IMR-90 (cell line): ENCODE data around the gene DNAAF2. TPM values are rescaled to one million over a fixed set of nuclear protein-coding genes. Genes with fewer than 3 reads are reported as not detected.

Experiments
- ATAC-seq: fragments of 200-7000 bp; cut with Tn5 transposase; 2 replicates; pipeline ENCODE4 v1.9.1; 2020; ENCODE audit warnings: low read depth, mild to moderate bottlenecking, moderate library complexity
- BruUV-seq: library from RNA; stranded (reverse); fragments of 400-500 nt; replicated peaks from 2 replicates; lab custom pipeline; 2021; lab: Mats Ljungman, UMichigan
- CTCF ChIA-PET: fragments of 300-600 bp; formaldehyde crosslinking; extraction: SDS; loops from one replicate; lab custom pipeline; 2021; ENCODE audit warnings: antibody characterized with exemption; lab: Yijun Ruan, JAX
- POLR2A ChIA-PET: fragments of 300-600 bp; sonication (Branson Sonifier 250); formaldehyde crosslinking; loops from one replicate; lab custom pipeline; 2022; ENCODE audit warnings: antibody characterized with exemption; ENCODE audit not compliant: unreplicated experiment; lab: Charles Lee
- DNase-seq: peaks from one replicate; pipeline ENCODE4 v3.0.0; 2013
- H2AFZ ChIP-seq: replicated peaks from 2 replicates; pipeline ENCODE3; 2013; ENCODE audit warnings: low read length, mild to moderate bottlenecking; ENCODE audit not compliant: poor library complexity
- H2AK5ac ChIP-seq: 2 replicates; pipeline ENCODE4 v1.6.1; 2013; ENCODE audit warnings: low read depth, low read length, inconsistent platforms
- H2AK9ac ChIP-seq: replicated peaks from 2 replicates; pipeline ENCODE3; 2013; ENCODE audit warnings: mild to moderate bottlenecking, low read depth, low read length, moderate library complexity; ENCODE audit not compliant: poor library complexity
- H2BK120ac ChIP-seq: 2 replicates; pipeline ENCODE4 v1.6.1; 2013; ENCODE audit warnings: low read depth, low read length, inconsistent platforms
- H2BK15ac ChIP-seq: 3 replicates; pipeline ENCODE4 v1.6.1; 2013; ENCODE audit warnings: low read depth, low read length, inconsistent platforms
- H2BK20ac ChIP-seq: 2 replicates; pipeline ENCODE4 v1.6.1; 2013; ENCODE audit warnings: low read depth, mild to moderate bottlenecking, inconsistent platforms, low read length, moderate library complexity
- H2BK5ac ChIP-seq: 2 replicates; pipeline ENCODE4 v1.6.1; 2013; ENCODE audit warnings: mild to moderate bottlenecking, low read depth, low read length, inconsistent platforms; ENCODE audit not compliant: poor library complexity, severe bottlenecking
- H3K14ac ChIP-seq: replicated peaks from 2 replicates; pipeline ENCODE4 v1.6.1; 2013; ENCODE audit warnings: low read depth, low read length, inconsistent platforms
- H3K18ac ChIP-seq: 2 replicates; pipeline ENCODE4 v1.6.1; 2013; ENCODE audit warnings: low read depth, low read length, control low read depth
- H3K23ac ChIP-seq: 2 replicates; pipeline ENCODE4 v1.6.1; 2013; ENCODE audit warnings: low read depth, low read length, inconsistent platforms
- H3K27ac ChIP-seq: 2 replicates; pipeline ENCODE4 v1.5.1; 2013; ENCODE audit warnings: mild to moderate bottlenecking, control low read depth, low read length; ENCODE audit not compliant: insufficient read depth
- H3K27me3 ChIP-seq: 2 replicates; pipeline ENCODE4 v1.6.1; 2013; ENCODE audit warnings: low read length; ENCODE audit not compliant: control insufficient read depth, insufficient read depth
- H3K36me3 ChIP-seq: 2 replicates; pipeline ENCODE4 v1.6.1; 2013; ENCODE audit warnings: low read length, mixed read lengths; ENCODE audit not compliant: control insufficient read depth, insufficient read depth
- H3K4ac ChIP-seq: 2 replicates; pipeline ENCODE4 v1.6.1; 2013; ENCODE audit warnings: low read depth, low read length, inconsistent platforms
- H3K4me1 ChIP-seq: 2 replicates; pipeline ENCODE4 v1.6.1; 2013; ENCODE audit warnings: low read length, mixed read lengths; ENCODE audit not compliant: control insufficient read depth, insufficient read depth
- H3K4me2 ChIP-seq: 2 replicates; pipeline ENCODE4 v1.6.1; 2013; ENCODE audit warnings: low read depth, mild to moderate bottlenecking, control low read depth, low read length, moderate library complexity
- H3K4me3 ChIP-seq: 2 replicates; pipeline ENCODE4 v1.5.1; 2013; ENCODE audit warnings: low read depth, mild to moderate bottlenecking, control low read depth, low read length, moderate library complexity; ENCODE audit not compliant: insufficient read depth
- H3K56ac ChIP-seq: 2 replicates; pipeline ENCODE4 v1.6.1; 2013; ENCODE audit warnings: low read length, inconsistent platforms; ENCODE audit not compliant: insufficient read depth; ENCODE audit errors: extremely low read depth
- H3K79me1 ChIP-seq, 2 experiments: 2 replicates each; pipeline ENCODE4 v1.6.1; 2013; ENCODE audit warnings: low read length in 2 of 2, inconsistent platforms in 1 of 2, low read depth in 1 of 2
- H3K9ac ChIP-seq: 2 replicates; pipeline ENCODE4 v1.6.1; 2013; ENCODE audit warnings: low read depth, low read length, control low read depth
- H3K9me1 ChIP-seq: 2 replicates; pipeline ENCODE4 v1.6.1; 2013; ENCODE audit warnings: low read length, inconsistent platforms; ENCODE audit not compliant: insufficient read depth
- H3K9me3 ChIP-seq: 2 replicates; pipeline ENCODE4 v1.6.1; 2013; ENCODE audit warnings: low read length; ENCODE audit not compliant: control insufficient read depth, insufficient read depth
- H4K20me1 ChIP-seq: 2 replicates; pipeline ENCODE4 v1.6.1; 2013; ENCODE audit warnings: low read length, inconsistent platforms; ENCODE audit not compliant: insufficient read depth
- H4K5ac ChIP-seq: 2 replicates; pipeline ENCODE4 v1.6.1; 2013; ENCODE audit warnings: mild to moderate bottlenecking, low read depth, low read length, control low read depth
- H4K8ac ChIP-seq, 2 experiments: 2 replicates each; pipeline ENCODE4 v1.6.1; 2013; ENCODE audit warnings: low read depth in 2 of 2, low read length in 2 of 2, control low read depth in 1 of 2, inconsistent platforms in 1 of 2
- H4K91ac ChIP-seq: 2 replicates; pipeline ENCODE4 v1.6.1; 2013; ENCODE audit warnings: low read depth, low read length, inconsistent platforms; ENCODE audit not compliant: insufficient read depth
- BHLHE40 ChIP-seq: fragments of 150-350 bp; IDR thresholded peaks from 2 replicates; pipeline ENCODE4 v1.6.1; 2016; ENCODE audit warnings: mild to moderate bottlenecking, low read depth, low read length
- CEBPB ChIP-seq: IDR thresholded peaks from 2 replicates; pipeline ENCODE4 v1.6.1; 2012; ENCODE audit warnings: low read depth, low read length, improper control_type of control experiment
- FOS ChIP-seq: fragments of 150-350 bp; IDR thresholded peaks from 2 replicates; pipeline ENCODE4 v1.6.1; 2016; ENCODE audit warnings: low read depth, low read length
- MAFK ChIP-seq: IDR thresholded peaks from 2 replicates; pipeline ENCODE4 v1.6.1; 2012; ENCODE audit warnings: low read depth, low read length, improper control_type of control experiment
- MAZ ChIP-seq: IDR thresholded peaks from 2 replicates; pipeline ENCODE4 v1.6.1; 2012; ENCODE audit warnings: low read depth, mild to moderate bottlenecking, low read length, improper control_type of control experiment, moderate library complexity, borderline replicate concordance
- MXI1 ChIP-seq: IDR thresholded peaks from 2 replicates; pipeline ENCODE4 v1.6.1; 2012; ENCODE audit warnings: low read depth, mild to moderate bottlenecking, low read length, moderate library complexity, borderline replicate concordance
- NFE2L2 ChIP-seq: fragments of 150-350 bp; IDR thresholded peaks from 2 replicates; pipeline ENCODE4 v1.6.1; 2016; ENCODE audit warnings: low read depth, mild to moderate bottlenecking, low read length
- POLR2A ChIP-seq: IDR thresholded peaks from 2 replicates; pipeline ENCODE4 v1.6.1; 2012; ENCODE audit warnings: mild to moderate bottlenecking, low read depth, low read length
- RAD21 ChIP-seq: IDR thresholded peaks from 2 replicates; pipeline ENCODE4 v1.6.1; 2012; ENCODE audit warnings: low read length, improper control_type of control experiment
- RFX5 ChIP-seq: IDR thresholded peaks from 2 replicates; pipeline ENCODE4 v1.8.0; 2012; ENCODE audit warnings: low read depth, mild to moderate bottlenecking, low read length, moderate library complexity
- SMC3 ChIP-seq: fragments of 150-350 bp; IDR thresholded peaks from 2 replicates; pipeline ENCODE4 v1.6.1; 2016; ENCODE audit warnings: low read depth, mild to moderate bottlenecking, antibody characterized with exemption, low read length, moderate library complexity
- WGBS, 2 experiments: methylation state at CpG; one replicate each; pipeline versions ENCODE4 v1.1.5 to v1.1.7; 2013; ENCODE audit warnings: missing lambda C conversion rate in 2 of 2; ENCODE audit not compliant: insufficient read length in 1 of 2; ENCODE audit errors: extremely low coverage in 2 of 2; 5-methylcytosine and 5-hydroxymethylcytosine counted together
- dilution Hi-C: fragments of 300-500 bp; cut with HindIII; formaldehyde crosslinking; loops from one replicate; pipeline ENCODE4 v1.14.3; 2018; ENCODE audit warnings: low sequenced_read_pairs; ENCODE audit not compliant: unreplicated experiment
- in situ Hi-C: fragments of 300-500 bp; cut with MboI; formaldehyde crosslinking; loops from 3 replicates; pipeline ENCODE4 v1.14.3; 2019; ENCODE audit warnings: low sequenced_read_pairs, inconsistent platforms, mixed read lengths
- intact Hi-C: fragments of 100-400 bp; cut with micrococcal nuclease; formaldehyde crosslinking; loops from 2 replicates; pipeline ENCODE4 v1.10.0; 2022
- polyA plus RNA-seq, 3 experiments: library from polyadenylated mRNA; depleted of rRNA; stranded (reverse); fragments of >200 nt; gene quantifications; 2 replicates each; pipeline ENCODE4 v1.2.3, GENCODE V29; 2012; ENCODE audit warnings: low replicate concordance in 1 of 3
- total RNA-seq: library from RNA; depleted of rRNA; stranded (reverse); fragments of >200 nt; gene quantifications from 2 replicates; pipeline ENCODE4 v1.2.3, GENCODE V29; 2012
- TF ChIP-seq, protein P1 (sequence below): fragments of 150-350 bp; IDR thresholded peaks from 2 replicates; pipeline ENCODE4 v1.6.1; 2016; ENCODE audit warnings: low read depth, mild to moderate bottlenecking, low read length, moderate library complexity, borderline replicate concordance
- TF ChIP-seq, protein P2 (sequence below): conservative IDR thresholded peaks from 2 replicates; pipeline ENCODE4 v1.5.1; 2012; ENCODE audit warnings: mild to moderate bottlenecking, low read depth, low read length, improper control_type of control experiment

Gene DNAAF2
- total and polyA plus RNA-seq, 2 of the 4 experiments (the other 2 are of a cell fraction) = 4.1 to 4.7 TPM

DNA sequence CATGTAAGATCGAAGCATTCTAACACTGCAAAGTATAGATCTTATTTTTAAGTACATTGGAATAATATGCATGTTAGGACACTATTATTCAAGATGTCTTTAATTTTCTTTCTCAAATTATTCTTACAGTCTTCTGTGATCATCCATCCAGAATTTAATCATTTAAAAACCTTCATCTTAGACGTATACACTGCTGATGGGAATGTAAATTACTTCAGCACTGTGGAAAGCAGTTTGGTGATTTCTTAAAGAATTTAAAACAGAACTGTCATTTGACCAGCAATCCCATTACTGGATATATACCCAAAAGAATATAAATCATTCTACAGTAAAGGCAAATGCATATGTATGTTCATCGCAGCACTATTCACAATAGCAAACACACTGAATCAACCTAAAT, 45.7 kb downstream of the DNAAF2 start:
- BruUV-seq = no TSS peak

More for the DNA sequence above, 45.7 kb downstream of the DNAAF2 start:
- no peak for DNase-seq
- POLR2A ChIA-PET = no interaction called here
- in situ Hi-C loops = no loop called here
- no peak overlapping the region for H3K4me3 ChIP-seq
- H3K9me3 ChIP-seq = no peaks in the 10 kb centered on the region
- peaks cover 2% of the 10 kb centered on the region for H3K36me3 ChIP-seq
- H3K4ac ChIP-seq = no peak overlapping the region
- dilution Hi-C loops = no loop called here
- no peak overlapping the region for H4K5ac ChIP-seq
- H3K14ac ChIP-seq = no peak overlapping the region
- H4K91ac ChIP-seq = no peak overlapping the region
- CTCF ChIA-PET = no interaction called here
- no peak overlapping the region for H2BK15ac ChIP-seq
- peaks cover under 1% of the 10 kb centered on the region; the same call in 1 of the 2 replicates for H3K9me1 ChIP-seq
- no peak overlapping the region for H2BK120ac ChIP-seq
- peaks cover 3% of the 10 kb centered on the region for H3K4me1 ChIP-seq
- no peak overlapping the region for H3K18ac ChIP-seq
- TF ChIP-seq SMC3 (no peak), NFE2L2 (no peak), RAD21 (no peak), MAFK (no peak), MXI1 (no peak), POLR2A (no peak), FOS (no peak), CEBPB (no peak), BHLHE40 (no peak), MAZ (no peak), RFX5 (no peak)
- TF ChIP-seq, protein P1, sequence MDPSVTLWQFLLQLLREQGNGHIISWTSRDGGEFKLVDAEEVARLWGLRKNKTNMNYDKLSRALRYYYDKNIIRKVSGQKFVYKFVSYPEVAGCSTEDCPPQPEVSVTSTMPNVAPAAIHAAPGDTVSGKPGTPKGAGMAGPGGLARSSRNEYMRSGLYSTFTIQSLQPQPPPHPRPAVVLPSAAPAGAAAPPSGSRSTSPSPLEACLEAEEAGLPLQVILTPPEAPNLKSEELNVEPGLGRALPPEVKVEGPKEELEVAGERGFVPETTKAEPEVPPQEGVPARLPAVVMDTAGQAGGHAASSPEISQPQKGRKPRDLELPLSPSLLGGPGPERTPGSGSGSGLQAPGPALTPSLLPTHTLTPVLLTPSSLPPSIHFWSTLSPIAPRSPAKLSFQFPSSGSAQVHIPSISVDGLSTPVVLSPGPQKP = no peak
- TF ChIP-seq, protein P2, sequence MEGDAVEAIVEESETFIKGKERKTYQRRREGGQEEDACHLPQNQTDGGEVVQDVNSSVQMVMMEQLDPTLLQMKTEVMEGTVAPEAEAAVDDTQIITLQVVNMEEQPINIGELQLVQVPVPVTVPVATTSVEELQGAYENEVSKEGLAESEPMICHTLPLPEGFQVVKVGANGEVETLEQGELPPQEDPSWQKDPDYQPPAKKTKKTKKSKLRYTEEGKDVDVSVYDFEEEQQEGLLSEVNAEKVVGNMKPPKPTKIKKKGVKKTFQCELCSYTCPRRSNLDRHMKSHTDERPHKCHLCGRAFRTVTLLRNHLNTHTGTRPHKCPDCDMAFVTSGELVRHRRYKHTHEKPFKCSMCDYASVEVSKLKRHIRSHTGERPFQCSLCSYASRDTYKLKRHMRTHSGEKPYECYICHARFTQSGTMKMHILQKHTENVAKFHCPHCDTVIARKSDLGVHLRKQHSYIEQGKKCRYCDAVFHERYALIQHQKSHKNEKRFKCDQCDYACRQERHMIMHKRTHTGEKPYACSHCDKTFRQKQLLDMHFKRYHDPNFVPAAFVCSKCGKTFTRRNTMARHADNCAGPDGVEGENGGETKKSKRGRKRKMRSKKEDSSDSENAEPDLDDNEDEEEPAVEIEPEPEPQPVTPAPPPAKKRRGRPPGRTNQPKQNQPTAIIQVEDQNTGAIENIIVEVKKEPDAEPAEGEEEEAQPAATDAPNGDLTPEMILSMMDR = no peak
- H3K27me3 ChIP-seq = no peaks in the 10 kb centered on the region
- no peak overlapping the region for H2BK5ac ChIP-seq
- no peak overlapping the region for H3K4me2 ChIP-seq
- no peak for ATAC-seq
- no peak overlapping the region for H2AK9ac ChIP-seq
- H4K20me1 ChIP-seq = peaks cover 17% of the 10 kb centered on the region
- H3K79me1 ChIP-seq = peaks cover 0 to 20% of the 10 kb centered on the region in 2 experiments; a peak in 2 of 4 replicates
- H2BK20ac ChIP-seq = no peak overlapping the region
- H3K56ac ChIP-seq = no peak overlapping the region
- no peak overlapping the region for H3K27ac ChIP-seq
- H2AFZ ChIP-seq = no peak overlapping the region
- H3K9ac ChIP-seq = no peak overlapping the region
- intact Hi-C loops = no loop called here
- no peak overlapping the region for H4K8ac ChIP-seq
- no peak overlapping the region for H3K23ac ChIP-seq
- no peak overlapping the region for H2AK5ac ChIP-seq
- WGBS, 2 experiments = no CpG with 5 or more reads among the region's 3 CpGs
